ENCODE measurements around the gene DSTN. TPM values are rescaled to one million over a fixed set of nuclear protein-coding genes. Genes with fewer than 3 reads are reported as not detected.

DSTN gene
- total RNA-seq, 2 experiments from 2014 or later, result 55.8 to 78.3 TPM

GRCh38 chr20:17628101-17628841 is 58.4 kb downstream of the DSTN start:
- Mint-ChIP-seq H3K36me3 (peaks cover 4% of the 10 kb centered on the region), H3K9me3 (ENCODE audit: low read depth) (no peaks in the 10 kb centered on the region), H3K27ac (no peak overlapping the region), H3K27me3 (no peaks in the 10 kb centered on the region), H3K4me1 (no peaks in the 10 kb centered on the region), H3K4me3 (no peak overlapping the region)
- DNase-seq (no peak), ATAC-seq (no peak)
- CTCF ChIA-PET, result interaction anchor here (1.3 kb wide), 1 partner anchor 25 kb away, joined by 3 read pairs; no protein-coding TSS in a partner anchor

GRCh38 chr20:17629025-17629424 is 59.1 kb downstream of the DSTN start:
- peaks cover 8% of the 10 kb centered on the region for H3K36me3 Mint-ChIP-seq
- no peak for ATAC-seq
- CTCF ChIA-PET, result interaction anchor here (1.3 kb wide), 1 partner anchor 24 kb away, joined by 3 read pairs; no protein-coding TSS in a partner anchor

GRCh38 chr20:17629678-17630089 is 59.8 kb downstream of the DSTN start:
- Mint-ChIP-seq H3K36me3 (peaks cover 8% of the 10 kb centered on the region), H3K4me3 (no peak overlapping the region), H3K27ac (no peak overlapping the region), H3K27me3 (no peaks in the 10 kb centered on the region), H3K4me1 (no peaks in the 10 kb centered on the region), H3K9me3 (ENCODE audit: low read depth) (no peaks in the 10 kb centered on the region)
- ATAC-seq (no peak), DNase-seq (no peak)
- CTCF ChIA-PET, result no interaction called here

More at GRCh38 chr20:17629025-17629424, 59.1 kb downstream of the DSTN start:
- H3K27ac Mint-ChIP-seq, result no peak overlapping the region
- DNase-seq, result no peak
- H3K27me3 Mint-ChIP-seq, result no peaks in the 10 kb centered on the region
- H3K9me3 Mint-ChIP-seq (ENCODE audit: low read depth), result no peaks in the 10 kb centered on the region
- no peak overlapping the region for H3K4me3 Mint-ChIP-seq
- no peaks in the 10 kb centered on the region for H3K4me1 Mint-ChIP-seq

- no peaks in the 10 kb centered on the region for H3K9me3 Mint-ChIP-seq (ENCODE audit: low read depth)
- ATAC-seq, result no peak
- H3K4me1 Mint-ChIP-seq, result no peaks in the 10 kb centered on the region
- CTCF ChIA-PET, result interaction anchor here (0.9 to 1.0 kb wide), 2 partner anchors 17 to 50 kb away, joined by 3 read pairs; no protein-coding TSS in a partner anchor
- H3K27me3 Mint-ChIP-seq, result no peaks in the 10 kb centered on the region
- no peak overlapping the region for H3K4me3 Mint-ChIP-seq
- no peak overlapping the region for H3K27ac Mint-ChIP-seq
- H3K36me3 Mint-ChIP-seq, result peaks cover 8% of the 10 kb centered on the region
- DNase-seq, result no peak
Observed at GRCh38 chr20:17630151-17630805, 60.4 kb downstream of the DSTN start.

GRCh38 chr20:17630806-17631195 is 60.9 kb downstream of the DSTN start:
- Mint-ChIP-seq H3K36me3 (peaks cover 8% of the 10 kb centered on the region), H3K9me3 (ENCODE audit: low read depth) (no peaks in the 10 kb centered on the region), H3K27me3 (no peaks in the 10 kb centered on the region), H3K4me1 (no peaks in the 10 kb centered on the region), H3K27ac (no peak overlapping the region), H3K4me3 (no peak overlapping the region)
- CTCF ChIA-PET, result interaction anchor here (0.9 to 1.0 kb wide), 2 partner anchors 17 to 50 kb away, joined by 3 read pairs; no protein-coding TSS in a partner anchor
- DNase-seq, result no peak
- ATAC-seq, result no peak

- Mint-ChIP-seq H3K4me1 (no peaks in the 10 kb centered on the region), H3K27me3 (no peaks in the 10 kb centered on the region), H3K9me3 (ENCODE audit: low read depth) (no peaks in the 10 kb centered on the region), H3K36me3 (peaks cover 8% of the 10 kb centered on the region), H3K27ac (no peak overlapping the region), H3K4me3 (no peak overlapping the region)
- ATAC-seq (no peak), DNase-seq (no peak)
- CTCF ChIA-PET, result no interaction called here
Observed at GRCh38 chr20:17631576-17632319, 61.9 kb downstream of the DSTN start.

- CTCF ChIA-PET, result interaction anchor here (0.6 kb wide), 2 partner anchors 55 to 362 kb away, joined by 4 read pairs; no protein-coding TSS in a partner anchor
- ATAC-seq (no peak), DNase-seq (no peak)
- H3K4me3 Mint-ChIP-seq, result no peak overlapping the region
- no peaks in the 10 kb centered on the region for H3K4me1 Mint-ChIP-seq
- no peaks in the 10 kb centered on the region for H3K9me3 Mint-ChIP-seq (ENCODE audit: low read depth)
- peaks cover 8% of the 10 kb centered on the region for H3K36me3 Mint-ChIP-seq
- no peaks in the 10 kb centered on the region for H3K27me3 Mint-ChIP-seq
- H3K27ac Mint-ChIP-seq, result no peak overlapping the region
Observed at GRCh38 chr20:17633221-17633849, 63.5 kb downstream of the DSTN start.

- Mint-ChIP-seq H3K27me3 (no peaks in the 10 kb centered on the region), H3K4me1 (no peaks in the 10 kb centered on the region), H3K9me3 (ENCODE audit: low read depth) (no peaks in the 10 kb centered on the region), H3K4me3 (no peak overlapping the region), H3K36me3 (peaks cover 8% of the 10 kb centered on the region), H3K27ac (no peak overlapping the region)
- CTCF ChIA-PET, result interaction anchor here (0.6 kb wide), 1 partner anchor 361 kb away, joined by 4 read pairs; no protein-coding TSS in a partner anchor
- DNase-seq (no peak), ATAC-seq (no peak)
Observed at GRCh38 chr20:17633850-17634500, 64.1 kb downstream of the DSTN start.

- CTCF ChIA-PET, result no interaction called here
Observed at GRCh38 chr20:17634661-17635331, 64.9 kb downstream of the DSTN start.

GRCh38 chr20:17635332-17636244 is 65.7 kb downstream of the DSTN start:
- Mint-ChIP-seq H3K4me1 (no peaks in the 10 kb centered on the region), H3K27ac (no peak overlapping the region), H3K27me3 (no peaks in the 10 kb centered on the region), H3K9me3 (ENCODE audit: low read depth) (no peaks in the 10 kb centered on the region), H3K36me3 (peaks cover 6% of the 10 kb centered on the region), H3K4me3 (no peak overlapping the region)
- ATAC-seq (no peak), DNase-seq (no peak)
- CTCF ChIA-PET, result interaction anchor here (0.8 to 1.0 kb wide), 2 partner anchors 9 to 360 kb away, joined by 3 read pairs; no protein-coding TSS in a partner anchor

More at GRCh38 chr20:17634661-17635331, 64.9 kb downstream of the DSTN start:
- no peak overlapping the region for H3K4me3 Mint-ChIP-seq
- no peaks in the 10 kb centered on the region for H3K9me3 Mint-ChIP-seq (ENCODE audit: low read depth)
- ATAC-seq, result no peak
- no peaks in the 10 kb centered on the region for H3K4me1 Mint-ChIP-seq
- peaks cover 8% of the 10 kb centered on the region for H3K36me3 Mint-ChIP-seq
- no peaks in the 10 kb centered on the region for H3K27me3 Mint-ChIP-seq
- H3K27ac Mint-ChIP-seq, result no peak overlapping the region
- no peak for DNase-seq

GRCh38 chr20:17636523-17637412 is 66.9 kb downstream of the DSTN start:
- ATAC-seq (no peak), DNase-seq (no peak)
- peaks cover 6% of the 10 kb centered on the region for H3K36me3 Mint-ChIP-seq
- H3K27ac Mint-ChIP-seq, result no peak overlapping the region
- no peaks in the 10 kb centered on the region for H3K9me3 Mint-ChIP-seq (ENCODE audit: low read depth)
- H3K4me3 Mint-ChIP-seq, result no peak overlapping the region
- H3K27me3 Mint-ChIP-seq, result no peaks in the 10 kb centered on the region
- no peaks in the 10 kb centered on the region for H3K4me1 Mint-ChIP-seq
- CTCF ChIA-PET, result no interaction called here

Measured in activated CD8-positive, alpha-beta memory T cell treated with anti-CD3 and anti-CD28 coated beads, Interleukin-2, amount 10 ng/mL, durations not matched to agents 7 days and 5 days (primary cell).